Mesendoderm (in vitro differentiated cells): Measurements from ENCODE around the gene SLC27A4.
"Not testable (repeated sequence)": the region's sequence is repeated elsewhere in the genome, so short reads cannot be mapped to it uniquely, and the experiment has no call there.

Experiments
- DNase-seq: peaks from one replicate; pipeline ENCODE4 v3.0.0; 2013
- H2AK5ac ChIP-seq: 2 replicates; pipeline ENCODE4 v1.6.1; 2013; ENCODE audit warnings: low read length, inconsistent platforms
- H2BK120ac ChIP-seq: 2 replicates; pipeline ENCODE4 v1.6.1; 2013; ENCODE audit warnings: low read depth, mild to moderate bottlenecking, low read length, moderate library complexity, mixed read lengths
- H2BK15ac ChIP-seq: replicated peaks from 2 replicates; pipeline ENCODE4 v1.6.1; 2013; ENCODE audit warnings: low read depth, mild to moderate bottlenecking, moderate library complexity
- H2BK5ac ChIP-seq: 2 replicates; pipeline ENCODE4 v1.6.1; 2013; ENCODE audit warnings: low read length, inconsistent platforms
- H3K18ac ChIP-seq: 2 replicates; pipeline ENCODE4 v1.6.1; 2013; ENCODE audit warnings: mild to moderate bottlenecking, low read length, mixed read lengths
- H3K23ac ChIP-seq: one replicate; pipeline ENCODE4 v1.6.1; 2013; ENCODE audit warnings: low read length
- H3K27ac ChIP-seq: 2 replicates; pipeline ENCODE4 v1.5.1; 2013; ENCODE audit warnings: low read depth, mild to moderate bottlenecking, inconsistent platforms, low read length, moderate library complexity
- H3K27me3 ChIP-seq: 2 replicates; pipeline ENCODE4 v1.6.1; 2013; ENCODE audit warnings: low read length, control low read depth, mild to moderate bottlenecking, inconsistent platforms; ENCODE audit not compliant: insufficient read depth, poor library complexity
- H3K36me3 ChIP-seq: 2 replicates; pipeline ENCODE4 v1.6.1; 2013; ENCODE audit warnings: low read length, inconsistent platforms; ENCODE audit not compliant: control insufficient read depth, insufficient read depth
- H3K4ac ChIP-seq: one replicate; pipeline ENCODE4 v1.6.1; 2013; ENCODE audit warnings: low read depth, mild to moderate bottlenecking, low read length, moderate library complexity
- H3K4me1 ChIP-seq: 2 replicates; pipeline ENCODE4 v1.6.1; 2013; ENCODE audit warnings: low read depth, low read length, inconsistent platforms; ENCODE audit not compliant: control insufficient read depth
- H3K4me2 ChIP-seq: 2 replicates; pipeline ENCODE4 v1.6.1; 2013; ENCODE audit warnings: low read length
- H3K4me3 ChIP-seq: 2 replicates; pipeline ENCODE4 v1.5.1; 2013; ENCODE audit warnings: mild to moderate bottlenecking, low read length
- H3K56ac ChIP-seq: one replicate; pipeline ENCODE4 v1.6.1; 2013; ENCODE audit warnings: low read length
- H3K79me1 ChIP-seq: 2 replicates; pipeline ENCODE4 v1.6.1; 2013; ENCODE audit warnings: low read length, inconsistent platforms
- H3K79me2 ChIP-seq: 2 replicates; pipeline ENCODE4 v1.6.1; 2013; ENCODE audit warnings: mild to moderate bottlenecking, low read length; ENCODE audit not compliant: control insufficient read depth, insufficient read depth
- H3K9ac ChIP-seq: 2 replicates; pipeline ENCODE4 v1.6.1; 2013; ENCODE audit warnings: low read length, inconsistent platforms
- H4K5ac ChIP-seq: one replicate; pipeline ENCODE4 v1.6.1; 2013; ENCODE audit warnings: low read length
- H4K8ac ChIP-seq: one replicate; pipeline ENCODE4 v1.6.1; 2013; ENCODE audit warnings: low read depth, mild to moderate bottlenecking, control low read depth, low read length, moderate library complexity
- WGBS: extraction: QIAGEN DNeasy Blood & Tissue Kit; methylation state at CpG from one replicate; pipeline ENCODE4 v1.1.7; 2013; ENCODE audit warnings: low lambda C conversion rate, missing lambda C conversion rate; ENCODE audit not compliant: insufficient coverage; ENCODE audit errors: extremely low coverage; 5-methylcytosine and 5-hydroxymethylcytosine counted together

The SLC27A4 gene

GRCh38 chr9:128333451-128333869 lies 6.9 kb upstream of the SLC27A4 start:
- H3K4me2 ChIP-seq: no peak overlapping the region
- no peak overlapping the region for H3K4me3 ChIP-seq
- no peak overlapping the region for H3K56ac ChIP-seq
- H4K5ac ChIP-seq: no peak overlapping the region
- peaks cover 2% of the 10 kb centered on the region for H3K36me3 ChIP-seq
- DNase-seq: no peak
- no peak overlapping the region for H2BK5ac ChIP-seq
- H3K18ac ChIP-seq: no peak overlapping the region
- no peaks in the 10 kb centered on the region for H3K4me1 ChIP-seq
- H3K79me1 ChIP-seq: no peaks in the 10 kb centered on the region
- H4K8ac ChIP-seq: no peak overlapping the region
- no peaks in the 10 kb centered on the region for H3K27me3 ChIP-seq
- no peak overlapping the region for H3K4ac ChIP-seq
- H3K9ac ChIP-seq: no peak overlapping the region
- no peak overlapping the region for H3K27ac ChIP-seq
- no peak overlapping the region for H3K23ac ChIP-seq
- no peaks in the 10 kb centered on the region for H3K79me2 ChIP-seq
- no CpG with 5 or more reads among the region's 11 CpGs for WGBS
- H2AK5ac ChIP-seq: no peak overlapping the region
- H2BK15ac ChIP-seq: no peak overlapping the region
- no peak overlapping the region for H2BK120ac ChIP-seq

- H2AK5ac ChIP-seq: no peak overlapping the region
- no peaks in the 10 kb centered on the region for H3K4me1 ChIP-seq
- H2BK5ac ChIP-seq: no peak overlapping the region
- no peak overlapping the region for H4K5ac ChIP-seq
- no peak overlapping the region for H3K9ac ChIP-seq
- H3K36me3 ChIP-seq: peaks cover 2% of the 10 kb centered on the region
- H3K4me2 ChIP-seq: no peak overlapping the region
- no peak overlapping the region for H4K8ac ChIP-seq
- DNase-seq: no peak
- H3K79me1 ChIP-seq: no peaks in the 10 kb centered on the region
- no peak overlapping the region for H2BK15ac ChIP-seq
- H3K56ac ChIP-seq: no peak overlapping the region
- WGBS: no CpG with 5 or more reads among the region's 7 CpGs
- no peak overlapping the region for H3K27ac ChIP-seq
- no peak overlapping the region for H3K4me3 ChIP-seq
- H2BK120ac ChIP-seq: no peak overlapping the region
- no peak overlapping the region for H3K4ac ChIP-seq
- no peaks in the 10 kb centered on the region for H3K79me2 ChIP-seq
- H3K18ac ChIP-seq: no peak overlapping the region
- H3K27me3 ChIP-seq: no peaks in the 10 kb centered on the region
- H3K23ac ChIP-seq: no peak overlapping the region
These were observed 5.2 kb upstream of the SLC27A4 start for GRCh38 chr9:128335161-128335560.

GRCh38 chr9:128335914-128336313 lies 4.4 kb upstream of the SLC27A4 start:
- Histone ChIP-seq H2BK15ac (no peak overlapping the region), H3K4me2 (no peak overlapping the region), H3K56ac (no peak overlapping the region), H3K9ac (no peak overlapping the region), H2AK5ac (no peak overlapping the region), H3K79me2 (no peaks in the 10 kb centered on the region), H3K4me3 (no peak overlapping the region), H3K23ac (no peak overlapping the region), H4K8ac (no peak overlapping the region), H3K4me1 (no peaks in the 10 kb centered on the region), H3K4ac (no peak overlapping the region), H2BK120ac (no peak overlapping the region), H3K18ac (no peak overlapping the region), H3K27me3 (no peaks in the 10 kb centered on the region), H2BK5ac (no peak overlapping the region), H4K5ac (no peak overlapping the region), H3K79me1 (no peaks in the 10 kb centered on the region), H3K27ac (no peak overlapping the region), H3K36me3 (peaks cover 2% of the 10 kb centered on the region)
- no CpG with 5 or more reads among the region's 2 CpGs for WGBS
- DNase-seq: no peak

GRCh38 chr9:128337936-128338335 lies 2.4 kb upstream of the SLC27A4 start:
- H3K4me3 ChIP-seq: no peak overlapping the region
- no peak overlapping the region for H4K8ac ChIP-seq
- H3K27ac ChIP-seq: no peak overlapping the region
- no peak overlapping the region for H3K9ac ChIP-seq
- H2AK5ac ChIP-seq: no peak overlapping the region
- no peaks in the 10 kb centered on the region for H3K79me2 ChIP-seq
- no peak overlapping the region for H2BK5ac ChIP-seq
- H2BK15ac ChIP-seq: no peak overlapping the region
- no peak overlapping the region for H4K5ac ChIP-seq
- H3K56ac ChIP-seq: no peak overlapping the region
- H3K18ac ChIP-seq: no peak overlapping the region
- H3K4me2 ChIP-seq: no peak overlapping the region
- no peaks in the 10 kb centered on the region for H3K36me3 ChIP-seq
- DNase-seq: no peak
- no peaks in the 10 kb centered on the region for H3K27me3 ChIP-seq
- H3K23ac ChIP-seq: no peak overlapping the region
- H3K4ac ChIP-seq: no peak overlapping the region
- no CpG with 5 or more reads among the region's 7 CpGs for WGBS
- no peak overlapping the region for H2BK120ac ChIP-seq
- H3K79me1 ChIP-seq: peaks cover 2% of the 10 kb centered on the region
- peaks cover 2% of the 10 kb centered on the region for H3K4me1 ChIP-seq

- not testable (repeated sequence) for H3K4me1 ChIP-seq, H3K56ac ChIP-seq, H3K4me3 ChIP-seq, H3K79me2 ChIP-seq, H2AK5ac ChIP-seq, H3K18ac ChIP-seq, H3K27ac ChIP-seq, H4K8ac ChIP-seq, H3K4ac ChIP-seq, H3K4me2 ChIP-seq, H3K36me3 ChIP-seq, H4K5ac ChIP-seq, H2BK120ac ChIP-seq, H3K9ac ChIP-seq, H3K23ac ChIP-seq, H3K79me1 ChIP-seq, DNase-seq, H2BK5ac ChIP-seq, H3K27me3 ChIP-seq, H2BK15ac ChIP-seq
- no CpG with 5 or more reads among the region's 15 CpGs for WGBS
These were observed 1.3 kb upstream of the SLC27A4 start for GRCh38 chr9:128338852-128339614.
